Keratinocyte (primary cell): Measurements from ENCODE around the gene LYSET. TPM values are rescaled to one million over a fixed set of nuclear protein-coding genes. Genes with fewer than 3 reads are reported as not detected.

ENCODE experiments used
- DNase-seq: peaks from one replicate; pipeline ENCODE4 v3.0.0-alpha.2; 2011; ENCODE audit warnings: low read depth, missing footprints, low spot score
- FAIRE-seq: peaks from 2 replicates; lab custom pipeline; 2011; peaks lifted over from hg19 to GRCh38; lab: Jason Lieb, UNC
- H2AFZ ChIP-seq: 2 replicates; pipeline ENCODE4 v1.6.0; 2012; ENCODE audit warnings: low read length, control low read depth, inconsistent platforms; ENCODE audit not compliant: control insufficient read depth
- H3K27ac ChIP-seq: 2 replicates; pipeline ENCODE4 v1.5.1; 2011; ENCODE audit warnings: low read length; ENCODE audit not compliant: control insufficient read depth, insufficient read depth
- H3K27me3 ChIP-seq: 3 replicates; pipeline ENCODE4 v1.6.0; 2011; ENCODE audit warnings: low read length; ENCODE audit not compliant: control insufficient read depth, insufficient read depth; ENCODE audit errors: extremely low read depth
- H3K36me3 ChIP-seq, 2 experiments: 2 replicates in 1 of 2; 3 replicates in 1 of 2; pipeline ENCODE4 v1.5.1; 2011; ENCODE audit warnings: low read length in 2 of 2, mild to moderate bottlenecking in 1 of 2; ENCODE audit not compliant: control insufficient read depth in 2 of 2, insufficient read depth in 2 of 2; ENCODE audit errors: extremely low read depth in 1 of 2
- H3K4me1 ChIP-seq: 3 replicates; pipeline ENCODE4 v1.5.1; 2011; ENCODE audit warnings: low read length; ENCODE audit not compliant: control insufficient read depth, insufficient read depth; ENCODE audit errors: extremely low read depth
- H3K4me2 ChIP-seq: 3 replicates; pipeline ENCODE4 v1.6.0; 2011; ENCODE audit warnings: low read depth, low read length; ENCODE audit not compliant: control insufficient read depth, insufficient read depth; ENCODE audit errors: extremely low read depth
- H3K4me3 ChIP-seq, 3 experiments: fragments of 200-600 bp in 1 of 3; sonication (generic) in 1 of 3; 2 replicates in 2 of 3; 3 replicates in 1 of 3; pipeline ENCODE4 v1.5.1; 2011 to 2016; ENCODE audit warnings: low read length in 3 of 3, mild to moderate bottlenecking in 3 of 3, control low read depth in 2 of 3, inconsistent platforms in 1 of 3, low read depth in 1 of 3, mixed read lengths in 1 of 3, mixed run types in 1 of 3, moderate library complexity in 1 of 3; ENCODE audit not compliant: control insufficient read depth in 2 of 3, insufficient read depth in 2 of 3; ENCODE audit errors: extremely low read depth in 1 of 3
- H3K79me2 ChIP-seq: 2 replicates; pipeline ENCODE4 v1.6.0; 2012; ENCODE audit warnings: low read length; ENCODE audit not compliant: control insufficient read depth, insufficient read depth
- H3K9ac ChIP-seq: 3 replicates; pipeline ENCODE4 v1.6.0; 2011; ENCODE audit warnings: low read length; ENCODE audit not compliant: control insufficient read depth, insufficient read depth; ENCODE audit errors: extremely low read depth
- H3K9me1 ChIP-seq: 3 replicates; pipeline ENCODE4 v1.6.0; 2011; ENCODE audit warnings: low read length; ENCODE audit not compliant: control insufficient read depth, insufficient read depth; ENCODE audit errors: extremely low read depth
- H3K9me3 ChIP-seq: 2 replicates; pipeline ENCODE4 v1.5.1; 2012; ENCODE audit warnings: low read depth, low read length; ENCODE audit not compliant: control insufficient read depth
- H4K20me1 ChIP-seq: 3 replicates; pipeline ENCODE4 v1.6.0; 2011; ENCODE audit warnings: low read length; ENCODE audit not compliant: control insufficient read depth, insufficient read depth; ENCODE audit errors: extremely low read depth
- CTCF ChIP-seq, 3 experiments: IDR thresholded peaks in 1 of 3; conservative IDR thresholded peaks in 1 of 3; optimal IDR thresholded peaks in 1 of 3; 2 replicates in 2 of 3; 3 replicates in 1 of 3; pipeline versions ENCODE3 to v1.5.1; 2011; ENCODE audit warnings: low read length in 3 of 3, mild to moderate bottlenecking in 3 of 3, moderate library complexity in 2 of 3, control low read depth in 1 of 3, inconsistent platforms in 1 of 3; ENCODE audit not compliant: insufficient read depth in 2 of 3; ENCODE audit errors: extremely low read depth in 1 of 3
- EZH2 ChIP-seq: IDR thresholded peaks from one replicate; pipeline ENCODE4 v1.6.1; 2012; ENCODE audit warnings: inconsistent platforms, mild to moderate bottlenecking, low read length, moderate library complexity
- dilution Hi-C: fragments of 300-500 bp; cut with MboI; formaldehyde crosslinking; loops from one replicate; pipeline ENCODE4 v1.7.0; 2020; ENCODE audit warnings: low sequenced_read_pairs; ENCODE audit not compliant: extremely low pct_ligation_motif_present
- polyA plus RNA-seq, 5 experiments: library from polyadenylated mRNA; depleted of rRNA in 3 of 5; stranded (reverse) in 3 of 5; stranded (forward) in 1 of 5; unstranded in 1 of 5; fragments of >200 nt; gene quantifications; 1 replicate in 1 of 5; 2 replicates in 3 of 5; 3 replicates in 1 of 5; pipeline versions ENCODE4 v1.2.1 to v1.2.3, GENCODE V29; 2011 to 2012; ENCODE audit warnings: missing spikeins in 2 of 5, low read depth in 1 of 5, low replicate concordance in 1 of 5

Gene LYSET
- polyA plus RNA-seq, 1 donor (not counting 4 experiments of a cell fraction or from before 2014, with no cell fraction given), result 24.6 TPM

GRCh38 chr14:93214598-93214997, 29.5 kb downstream of the LYSET start:
- Histone ChIP-seq H3K9me1 (no peaks in the 10 kb centered on the region), H4K20me1 (no peaks in the 10 kb centered on the region), H3K9ac (no peak overlapping the region), H3K79me2 (no peaks in the 10 kb centered on the region), H3K4me3 (no peak overlapping the region), H3K27ac (no peak overlapping the region), H3K4me1 (no peaks in the 10 kb centered on the region), H3K9me3 (no peaks in the 10 kb centered on the region), H3K4me2 (no peak overlapping the region), H3K27me3 (no peaks in the 10 kb centered on the region), H3K36me3 (peaks cover 0 to 10% of the 10 kb centered on the region in 2 experiments), H2AFZ (no peak overlapping the region)
- TF ChIP-seq EZH2, result no peak
- no peak for TF ChIP-seq CTCF (optimal IDR thresholded peaks at IDR 0.05 in 1 of 3, IDR thresholded peaks at IDR 0.05 in 1 of 3, conservative IDR thresholded peaks at IDR 0.05 in 1 of 3; ENCODE audit: extremely low read depth in 1 of 3, insufficient read depth in 2 of 3, low read length in 3 of 3)
- FAIRE-seq (no peak), DNase-seq (no peak)
- dilution Hi-C loops, result no loop called here

GRCh38 chr14:93219103-93219726, 34.1 kb downstream of the LYSET start:
- Histone ChIP-seq H3K4me1 (no peaks in the 10 kb centered on the region), H3K27ac (no peak overlapping the region), H3K36me3 (peaks cover 3 to 25% of the 10 kb centered on the region in 2 experiments), H3K9ac (no peak overlapping the region), H2AFZ (no peak overlapping the region), H4K20me1 (no peaks in the 10 kb centered on the region), H3K79me2 (no peaks in the 10 kb centered on the region), H3K4me2 (no peak overlapping the region), H3K4me3 (no peak overlapping the region), H3K9me1 (no peaks in the 10 kb centered on the region), H3K27me3 (no peaks in the 10 kb centered on the region), H3K9me3 (no peaks in the 10 kb centered on the region)
- DNase-seq (peak; percentile 26), FAIRE-seq (peak; percentile 69)
- dilution Hi-C loops, result no loop called here
- TF ChIP-seq EZH2, result no peak
- peak; percentile 66 to 77 (median 67) for TF ChIP-seq CTCF (optimal IDR thresholded peaks at IDR 0.05 in 1 of 3, IDR thresholded peaks at IDR 0.05 in 1 of 3, conservative IDR thresholded peaks at IDR 0.05 in 1 of 3; ENCODE audit: extremely low read depth in 1 of 3, insufficient read depth in 2 of 3, low read length in 3 of 3)
